HuH-7.5 (cell line): ENCODE data around the gene STK17A.
"Not testable (repeated sequence)": the region's sequence is repeated elsewhere in the genome, so short reads cannot be mapped to it uniquely, and the experiment has no call there.

ENCODE experiments used
- DNase-seq: peaks from one replicate; pipeline ENCODE4 v3.0.0; 2011; ENCODE audit warnings: low spot score

Gene STK17A

DNA sequence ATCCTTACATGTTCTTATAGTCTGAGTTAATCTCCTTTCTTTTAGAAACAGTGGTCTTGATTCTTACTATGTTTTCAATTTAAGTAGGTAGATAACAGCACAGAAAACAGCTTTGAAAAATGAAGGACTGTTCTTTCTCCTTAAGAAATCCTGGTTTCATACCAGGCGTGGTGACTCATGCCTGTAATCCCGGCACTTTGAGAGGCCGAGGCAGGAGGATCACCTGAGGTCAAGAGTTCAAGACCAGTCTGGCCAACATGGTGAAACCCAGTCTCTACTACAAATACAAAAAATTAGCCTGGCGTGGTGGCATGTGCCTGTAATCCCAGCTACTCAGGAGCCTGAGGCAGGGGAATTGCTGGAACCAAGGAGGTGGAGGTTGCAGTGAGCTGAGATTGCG lies 13.5 kb downstream of the STK17A start:
- not testable (repeated sequence) for DNase-seq

DNA sequence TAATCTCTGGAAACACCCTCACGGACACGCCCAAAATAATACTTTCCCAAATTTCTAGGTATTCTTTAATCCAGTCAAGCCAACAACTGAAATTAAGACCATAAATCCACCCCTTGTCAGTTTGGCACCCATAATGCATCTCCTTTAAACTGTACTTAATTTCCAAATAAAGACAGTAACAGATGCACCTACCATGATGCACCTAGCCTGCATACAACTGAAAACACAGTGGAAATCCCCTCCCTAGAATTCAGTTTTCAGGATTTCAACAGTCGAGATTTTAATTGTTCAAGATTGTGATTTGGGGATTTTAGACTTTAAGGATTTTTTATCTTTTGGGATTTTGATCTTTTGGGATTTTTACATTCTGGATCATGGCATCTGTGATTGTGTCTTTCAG lies 17.1 kb downstream of the STK17A start:
- no peak for DNase-seq

DNA sequence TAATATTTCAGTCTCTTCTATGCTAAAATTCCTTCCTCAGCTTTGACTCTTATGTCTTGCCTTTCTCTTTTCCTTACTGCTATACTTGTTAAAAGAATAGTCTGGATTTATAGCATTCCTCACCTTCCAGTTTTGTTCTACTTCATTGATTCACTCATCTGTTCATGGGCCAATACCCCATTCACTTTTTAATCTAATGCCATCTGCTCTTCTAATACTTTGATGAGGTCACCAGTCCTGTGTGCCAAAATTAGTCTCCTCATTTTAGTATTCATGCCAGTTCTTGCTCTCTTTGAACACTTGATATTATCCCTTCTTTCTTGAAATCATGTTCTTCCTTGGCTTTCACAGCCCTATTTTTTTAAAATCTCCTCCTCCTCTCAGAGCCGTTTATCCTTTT lies 19.3 kb downstream of the STK17A start:
- no peak for DNase-seq

DNA sequence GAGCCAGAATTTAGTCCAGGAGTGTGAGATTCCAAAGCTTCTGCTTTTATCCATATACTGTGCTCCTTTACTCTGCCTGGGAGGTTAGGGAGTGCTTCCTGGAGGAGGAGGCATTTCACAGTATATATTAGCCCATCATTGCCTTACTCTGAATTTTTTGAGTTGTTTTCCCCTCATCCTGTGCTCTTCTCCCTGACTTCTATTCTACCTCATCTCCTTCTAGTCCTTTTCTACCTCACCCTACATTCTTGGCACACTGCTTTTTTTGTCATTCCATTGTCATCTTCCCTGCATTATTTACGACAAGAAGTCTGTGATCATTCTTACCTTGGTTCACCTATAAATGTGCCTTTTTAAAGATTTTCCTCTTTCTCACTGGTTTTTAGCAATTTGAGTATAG lies 21.3 kb downstream of the STK17A start:
- no peak for DNase-seq

DNA sequence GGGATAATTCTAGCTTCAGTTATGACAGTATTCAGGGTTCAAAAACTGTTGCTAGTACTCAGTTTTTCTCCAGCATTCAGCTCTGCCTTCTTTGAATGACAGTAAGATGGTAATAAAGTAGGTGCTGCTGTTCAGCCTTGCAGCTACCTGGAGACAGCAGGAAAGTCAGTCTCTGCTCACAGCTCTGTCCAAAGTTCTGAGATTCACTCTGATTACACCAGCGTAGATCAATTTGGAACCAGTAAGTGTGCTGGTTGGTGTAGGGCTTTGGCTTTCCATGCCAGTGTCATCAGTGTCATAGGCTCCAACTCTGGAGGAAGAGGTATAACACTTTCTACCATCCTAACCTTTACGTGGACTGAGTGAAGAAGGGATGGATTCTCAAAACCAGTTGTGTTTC lies 26.2 kb downstream of the STK17A start:
- no peak for DNase-seq

DNA sequence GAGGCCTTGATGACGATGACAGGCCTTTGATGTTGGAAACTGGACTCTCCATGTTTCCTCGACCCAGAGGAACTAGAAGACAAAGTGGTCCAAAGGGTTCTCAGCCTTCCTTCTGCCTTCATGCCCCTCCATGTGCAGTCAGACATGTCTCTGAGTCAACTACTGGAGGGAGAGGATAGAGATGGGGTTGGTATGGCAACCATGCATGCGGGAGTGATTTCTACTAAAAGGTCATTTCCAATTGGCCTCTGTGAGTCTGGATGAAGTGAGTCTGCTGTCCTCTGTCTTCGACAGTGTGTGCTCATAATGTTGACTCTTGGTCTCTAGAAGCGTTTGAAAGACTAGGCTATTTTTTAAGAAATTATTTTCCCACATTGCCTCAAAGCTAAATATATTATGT lies 29.2 kb downstream of the STK17A start:
- no peak for DNase-seq

DNA sequence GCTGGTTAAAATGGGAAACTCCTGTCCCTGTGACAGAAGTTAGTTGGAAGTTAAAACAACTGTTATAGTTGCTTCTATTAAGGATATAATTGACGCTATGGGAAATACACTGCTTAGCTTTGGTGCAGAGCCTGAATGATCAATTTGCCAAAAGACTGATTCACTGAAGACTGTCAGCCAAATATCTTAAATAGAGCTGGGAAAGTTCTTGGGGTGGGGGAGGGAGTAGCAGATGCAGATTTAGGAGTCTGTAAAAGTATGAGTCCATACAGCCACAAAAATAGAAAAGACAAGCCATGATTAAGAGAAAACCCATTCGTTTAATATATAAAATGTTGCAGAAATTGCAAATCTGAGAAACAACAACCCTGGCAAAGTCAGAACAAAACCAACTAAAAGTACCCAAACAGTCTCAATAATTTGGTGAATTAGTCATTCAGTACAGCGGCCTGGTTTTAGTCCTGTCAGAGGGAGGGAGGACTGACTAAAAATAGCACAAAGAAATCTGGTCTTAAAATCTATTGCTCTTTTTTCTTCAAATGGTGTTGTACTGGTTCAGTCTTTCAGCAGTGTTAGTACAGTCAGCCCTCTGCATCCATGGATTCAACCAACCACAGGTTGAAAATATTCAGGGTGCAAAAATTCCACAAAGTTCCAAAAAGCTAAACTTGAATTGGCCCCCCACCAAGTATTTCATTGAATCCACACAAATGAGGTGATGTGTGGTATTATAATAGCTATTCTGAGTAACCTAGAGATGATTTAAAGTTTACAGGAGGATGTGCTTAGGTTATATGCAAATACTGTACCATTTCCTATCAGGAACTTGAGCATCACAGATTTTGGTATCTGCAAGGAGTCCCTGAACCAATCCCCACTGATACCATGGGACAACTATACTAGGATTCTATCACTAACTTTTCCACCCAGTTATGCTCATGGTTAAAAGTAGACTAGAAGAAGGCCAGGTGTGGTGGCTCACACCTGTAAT lies 30.0 kb downstream of the STK17A start:
- DNase-seq, result no peak

DNA sequence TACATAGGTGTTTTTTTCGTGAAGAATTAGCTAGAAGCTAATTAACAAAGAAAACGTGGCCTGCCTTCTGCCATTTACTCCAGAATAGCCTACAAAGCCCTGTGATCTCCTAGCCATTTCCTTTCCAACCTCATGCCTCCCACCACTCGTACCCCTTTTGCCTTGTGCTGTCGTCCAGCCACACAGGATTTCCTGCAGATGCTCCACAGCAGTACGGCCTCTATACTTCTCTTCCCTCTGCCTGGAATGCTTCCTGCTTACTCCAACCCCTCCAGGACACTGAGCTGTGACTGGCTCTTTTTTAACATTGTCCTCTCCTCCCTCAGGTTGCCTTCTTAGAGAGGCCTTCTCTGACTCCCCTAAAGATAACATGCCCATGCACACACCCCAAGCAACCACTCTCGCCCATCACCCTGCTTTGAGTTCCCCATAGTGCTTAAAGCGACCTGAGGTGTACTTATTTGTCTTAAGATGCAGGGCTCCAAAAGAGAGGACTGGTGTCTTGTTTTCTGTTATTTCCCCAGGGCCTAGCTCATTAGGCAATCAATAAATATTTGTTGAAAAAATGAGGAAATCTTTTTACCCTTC lies 32.7 kb downstream of the STK17A start:
- DNase-seq, result no peak

DNA sequence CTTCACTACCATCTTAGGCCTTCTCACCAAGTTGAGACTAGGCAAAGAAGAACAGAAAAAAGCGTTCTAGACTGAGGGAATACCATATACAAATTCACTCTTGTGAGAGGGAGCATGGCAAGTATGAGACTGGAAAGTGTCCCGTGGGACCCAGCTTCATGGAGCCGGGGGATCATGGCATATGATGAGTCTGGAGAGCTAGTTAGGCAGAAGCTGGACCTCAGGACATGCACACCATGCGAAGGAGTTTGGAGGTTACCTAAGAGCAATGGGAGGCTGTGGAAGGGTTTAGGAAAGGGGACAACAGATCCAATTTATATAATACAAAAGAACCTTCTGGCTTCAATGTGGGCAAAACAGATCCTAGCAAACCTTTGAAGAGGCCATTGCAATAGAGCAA lies 34.1 kb downstream of the STK17A start:
- DNase-seq, result no peak

DNA sequence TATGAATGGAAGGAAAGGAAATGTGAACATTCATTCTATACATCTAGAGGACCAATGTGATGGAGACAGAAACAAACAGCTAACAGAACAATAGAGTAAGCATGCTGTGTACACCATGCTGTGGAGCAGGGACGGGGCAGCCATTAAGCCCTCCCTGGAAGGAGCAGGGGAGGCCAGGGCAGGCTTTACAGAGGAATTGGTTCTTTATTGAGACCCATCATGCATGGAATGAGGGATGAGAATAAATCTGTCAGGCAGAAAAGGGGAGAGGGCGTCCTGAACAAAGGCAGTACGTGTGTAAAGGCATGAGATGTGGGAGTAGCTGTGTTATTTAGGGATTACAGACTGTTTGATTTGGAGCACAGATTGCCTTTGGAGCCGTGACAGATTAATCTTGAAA lies 35.2 kb downstream of the STK17A start:
- DNase-seq, result no peak

DNA sequence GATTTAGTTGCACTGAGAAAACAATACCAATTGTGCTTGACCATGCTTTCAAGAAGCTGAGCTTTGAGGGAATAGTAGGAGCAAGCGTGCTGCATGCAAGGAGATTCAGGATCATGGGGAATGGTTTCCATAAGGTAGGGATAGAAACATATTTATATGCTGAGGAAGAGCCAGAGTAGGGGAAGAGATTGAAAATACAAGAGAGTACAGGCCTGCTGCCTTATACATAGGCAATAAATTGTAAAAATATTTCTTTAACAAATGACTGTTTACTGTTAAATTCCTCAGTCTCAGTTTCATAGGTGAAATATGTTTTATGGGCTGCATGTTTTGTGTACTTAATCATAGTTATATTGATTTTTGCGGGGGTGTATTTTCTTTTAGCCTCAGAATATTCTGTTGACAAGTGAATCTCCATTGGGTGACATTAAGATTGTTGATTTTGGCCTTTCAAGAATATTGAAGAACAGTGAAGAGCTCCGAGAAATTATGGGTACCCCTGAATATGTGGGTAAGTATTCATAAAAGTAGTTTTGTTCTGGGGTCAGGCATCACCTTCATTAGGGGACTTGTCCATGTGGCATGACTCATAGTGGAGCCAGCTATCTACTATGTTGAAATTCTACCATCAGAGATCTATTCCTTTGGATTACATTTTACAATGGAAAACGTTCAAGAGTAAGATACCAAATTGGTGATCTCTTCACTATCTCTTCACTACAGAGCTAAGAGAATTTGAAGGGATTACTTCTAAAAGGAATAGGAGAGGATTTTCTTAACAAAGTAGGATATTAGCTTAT lies 36.5 kb downstream of the STK17A start:
- no peak for DNase-seq

DNA sequence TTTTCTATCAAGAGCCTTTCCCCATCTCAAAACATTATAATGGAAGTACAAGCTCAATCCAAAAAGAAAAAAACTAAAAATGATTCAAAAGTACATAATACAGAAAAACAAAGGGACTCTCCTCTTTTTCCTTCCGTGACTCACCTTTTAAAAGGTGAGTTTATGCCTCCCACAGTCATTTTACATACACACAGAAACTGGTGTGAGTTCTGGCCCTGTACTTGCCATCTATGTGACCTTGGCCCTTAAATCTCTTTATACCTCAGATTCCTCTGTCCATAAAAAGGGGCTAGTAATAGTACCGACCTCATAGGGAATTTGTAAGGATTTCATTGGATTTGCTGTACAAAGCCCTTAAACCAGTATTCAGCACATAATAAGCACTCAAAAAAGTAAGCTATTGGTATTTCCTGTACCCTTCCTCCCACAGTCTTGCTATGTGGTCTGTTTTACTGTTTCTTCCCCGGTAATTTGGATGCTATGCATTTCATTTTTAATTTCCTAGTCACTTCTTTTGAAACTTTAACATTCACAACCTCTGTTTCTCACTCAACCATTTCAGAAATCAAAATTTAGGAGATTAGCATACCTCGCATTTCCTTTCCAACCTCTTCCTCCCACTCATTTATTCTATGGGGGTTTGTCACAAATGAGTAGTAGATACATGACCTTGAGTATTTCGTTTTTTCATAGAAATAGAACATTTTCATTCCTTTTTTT lies 39.0 kb downstream of the STK17A start:
- DNase-seq, result no peak

DNA sequence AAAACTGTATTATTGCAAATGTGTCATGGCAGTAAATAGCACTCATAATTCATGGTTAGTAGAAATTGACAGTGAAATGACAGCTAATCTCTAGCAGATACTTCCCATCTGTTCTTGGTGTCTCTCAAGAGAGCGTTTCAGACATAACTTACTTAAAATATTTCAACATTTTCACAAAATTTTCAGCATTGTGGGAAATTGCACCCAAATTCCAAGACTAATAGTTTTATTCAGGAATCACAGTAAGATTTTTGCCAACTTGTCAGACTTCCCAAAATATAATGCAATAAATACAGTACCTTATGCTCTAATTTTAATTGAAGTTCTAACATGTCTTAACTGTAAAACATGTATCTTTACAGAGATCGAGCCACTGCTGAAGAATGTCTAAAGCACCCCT lies 41.2 kb downstream of the STK17A start:
- DNase-seq, result no peak

DNA sequence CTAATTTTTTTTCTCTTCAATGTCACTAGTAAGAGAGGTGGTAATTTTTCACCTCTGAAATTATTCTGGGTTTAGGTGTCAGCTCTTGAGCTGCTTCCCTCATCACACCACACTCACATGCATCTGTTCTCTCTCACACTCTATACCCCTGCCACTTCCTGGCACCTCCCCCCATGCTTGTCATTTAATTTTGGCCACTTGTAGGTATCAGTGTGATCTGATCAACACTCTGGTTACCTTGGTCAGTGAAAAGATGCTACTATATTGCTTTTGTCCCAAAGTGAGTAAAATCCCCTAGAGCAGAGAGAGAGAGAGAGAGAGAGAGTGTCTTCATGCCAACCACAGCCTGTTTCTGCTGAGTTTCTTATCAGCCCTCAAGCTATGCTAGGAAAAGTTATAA lies 42.5 kb downstream of the STK17A start:
- no peak for DNase-seq

DNA sequence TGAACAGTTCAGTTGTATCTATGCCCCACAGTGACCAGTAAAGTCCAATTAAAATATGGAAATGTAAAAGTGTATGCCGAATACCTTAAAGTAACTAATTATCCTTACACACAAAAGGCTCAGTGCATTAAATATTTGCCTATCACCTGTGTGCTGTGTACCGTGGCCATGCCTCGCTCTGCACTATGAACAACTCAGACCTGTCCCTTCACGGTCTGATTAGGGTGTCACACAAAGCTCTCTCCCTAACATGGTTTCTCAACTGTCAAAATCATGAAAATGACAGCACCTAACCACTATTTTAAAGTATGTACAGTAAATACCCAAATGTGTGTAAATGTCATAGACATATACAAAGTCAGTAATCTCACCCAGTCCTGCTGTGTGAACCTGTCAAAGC lies 43.1 kb downstream of the STK17A start:
- no peak for DNase-seq

DNA sequence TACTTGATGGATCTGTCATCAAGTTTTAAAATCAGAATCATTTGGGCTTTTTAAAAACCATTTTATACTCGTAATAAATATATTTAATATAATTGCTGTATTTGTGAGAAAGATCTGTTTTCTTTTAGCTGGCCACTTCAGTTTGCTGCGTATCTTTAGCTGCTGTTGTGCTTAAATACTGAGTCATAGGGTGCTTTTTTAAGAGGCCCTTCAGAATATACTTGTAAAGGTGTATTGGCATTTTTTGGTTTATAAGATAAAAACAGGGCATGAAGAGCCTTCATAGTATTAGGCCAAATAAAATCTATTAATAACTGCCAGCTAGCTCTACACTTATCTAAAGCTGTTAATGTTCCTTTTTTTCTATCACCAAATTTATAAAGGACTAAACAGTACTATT lies 43.8 kb downstream of the STK17A start:
- no peak for DNase-seq

DNA sequence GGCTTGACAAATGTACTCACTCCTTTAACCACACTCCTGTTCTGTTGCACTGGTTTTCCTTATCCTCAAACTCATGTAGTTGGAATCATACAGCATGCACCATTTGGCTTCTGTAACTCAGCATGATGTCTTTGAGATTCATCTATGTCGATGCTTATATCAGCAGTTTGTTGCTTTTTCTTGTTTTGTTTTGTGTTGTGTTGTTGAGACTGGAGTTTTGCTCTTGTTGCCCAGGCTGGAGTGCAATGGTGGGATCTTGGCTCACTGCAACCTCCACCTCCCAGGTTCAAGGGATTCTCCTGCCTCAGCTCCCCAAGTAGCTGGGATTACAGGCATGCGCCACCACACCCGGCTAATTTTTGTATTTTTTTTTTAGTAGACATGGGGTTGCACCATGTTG lies 44.9 kb downstream of the STK17A start:
- not testable (repeated sequence) for DNase-seq

DNA sequence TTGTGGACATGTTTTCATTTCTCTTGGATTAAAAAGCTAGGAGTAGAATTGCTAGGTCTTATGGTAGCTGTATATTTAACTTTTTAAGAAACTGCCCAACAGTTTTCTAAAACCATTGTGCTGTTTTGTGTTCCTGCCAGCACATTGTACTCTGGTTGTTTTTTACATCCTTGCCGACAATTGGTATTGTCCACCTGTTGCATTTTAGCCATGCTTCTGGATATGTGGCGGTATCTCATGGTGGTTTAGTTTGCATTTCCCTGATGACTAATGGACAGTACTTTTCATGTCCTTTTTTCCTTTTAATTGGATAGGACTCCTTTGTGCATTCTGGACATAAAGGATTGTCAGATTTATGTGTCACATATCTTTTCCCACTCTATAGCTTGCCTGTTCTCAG lies 45.5 kb downstream of the STK17A start:
- no peak for DNase-seq

DNA sequence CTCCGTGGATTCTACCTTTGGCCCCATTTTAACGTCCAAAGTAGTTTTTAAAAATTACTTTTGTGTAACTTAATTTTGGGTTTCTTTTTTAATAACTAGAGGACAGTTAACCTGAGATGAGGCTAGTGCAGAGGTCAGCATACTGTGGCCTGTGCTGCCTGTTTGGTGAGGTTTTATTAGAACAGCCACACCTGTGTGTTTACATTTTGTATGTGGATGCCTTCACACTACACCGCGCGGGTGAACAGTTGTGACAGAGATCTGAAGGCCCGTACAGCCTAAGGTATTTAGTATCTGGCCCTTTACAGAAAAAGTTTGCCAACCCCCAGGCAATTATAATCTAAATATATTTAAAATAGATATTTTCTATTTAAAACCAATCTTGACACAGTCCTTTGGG lies 46.9 kb downstream of the STK17A start:
- DNase-seq, result no peak

DNA sequence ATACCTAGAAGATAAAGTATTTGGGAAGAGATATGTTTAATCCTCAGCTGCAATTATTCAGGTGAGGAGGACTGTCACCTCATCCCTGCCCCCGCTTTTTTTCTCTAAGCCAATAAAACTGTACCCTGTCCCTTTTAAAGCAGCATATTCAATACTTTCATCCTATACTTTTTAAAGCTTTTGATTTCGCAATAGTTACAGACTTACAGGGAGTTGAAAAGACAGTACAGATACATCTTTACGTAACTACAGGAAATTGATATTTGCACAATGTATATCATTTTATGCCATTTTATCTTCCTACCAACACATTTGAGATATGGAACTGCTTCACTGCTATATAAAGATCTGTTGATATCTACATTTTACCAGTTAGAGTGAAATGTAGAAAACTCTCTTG lies 47.6 kb downstream of the STK17A start:
- DNase-seq, result no peak

DNA sequence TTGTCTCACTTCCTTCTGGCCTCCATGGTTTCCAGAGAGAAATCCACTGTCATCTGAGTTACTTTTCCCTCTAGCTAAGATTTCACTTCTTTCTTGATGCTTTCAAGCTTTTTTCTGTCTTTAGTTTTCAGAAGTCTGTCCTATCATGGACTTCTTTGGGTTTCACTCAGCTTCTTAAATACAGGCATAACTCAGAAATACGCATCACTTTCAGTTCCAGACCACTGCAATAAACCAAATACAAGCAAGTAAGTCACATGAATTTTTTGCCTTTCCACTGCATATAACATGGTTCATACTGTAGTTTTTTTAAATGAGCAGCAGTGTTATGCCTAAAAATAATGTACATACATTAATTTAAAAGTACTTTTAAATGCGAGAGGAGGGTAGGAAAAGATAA lies 48.7 kb downstream of the STK17A start:
- no peak for DNase-seq

DNA sequence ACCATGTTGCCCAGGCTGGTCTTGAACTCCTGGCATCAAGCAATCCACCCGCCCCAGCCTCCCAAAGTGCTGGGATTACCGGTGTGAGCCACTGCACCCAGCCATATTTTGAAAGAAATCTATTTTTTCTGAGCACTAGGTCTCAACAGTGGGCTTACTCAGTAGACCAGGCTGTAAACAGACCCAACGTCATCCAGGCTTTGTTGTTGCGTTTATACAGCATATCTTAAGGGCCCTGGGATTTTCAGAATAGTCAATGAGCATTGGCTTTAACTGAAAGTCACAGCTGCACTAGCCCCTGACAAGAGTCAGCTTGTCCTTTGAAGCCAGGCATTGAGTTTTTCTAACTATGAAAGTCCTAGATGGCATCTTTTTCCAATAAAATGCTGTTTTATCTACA lies 49.8 kb downstream of the STK17A start:
- no peak for DNase-seq
